GM13977 (cell line): ENCODE data around the gene CPNE7.

Experiments
- DNase-seq: peaks from one replicate; pipeline ENCODE4 v3.0.0; 2012; ENCODE audit warnings: low spot score
- CTCF ChIP-seq: IDR thresholded peaks from 2 replicates; pipeline ENCODE4 v1.5.1; 2012; ENCODE audit warnings: mild to moderate bottlenecking, control low read depth; ENCODE audit not compliant: insufficient read depth; ENCODE audit errors: extremely low read depth, missing control alignments
- in situ Hi-C: fragments of 300-500 bp; cut with MboI; formaldehyde crosslinking; loops from one replicate; pipeline ENCODE4 v1.12.0; 2022; ENCODE audit warnings: low sequenced_read_pairs, low pct_unique_long_range_greater_than_20kb, mixed read lengths, inconsistent platforms; ENCODE audit not compliant: unreplicated experiment

The CPNE7 gene

DNA sequence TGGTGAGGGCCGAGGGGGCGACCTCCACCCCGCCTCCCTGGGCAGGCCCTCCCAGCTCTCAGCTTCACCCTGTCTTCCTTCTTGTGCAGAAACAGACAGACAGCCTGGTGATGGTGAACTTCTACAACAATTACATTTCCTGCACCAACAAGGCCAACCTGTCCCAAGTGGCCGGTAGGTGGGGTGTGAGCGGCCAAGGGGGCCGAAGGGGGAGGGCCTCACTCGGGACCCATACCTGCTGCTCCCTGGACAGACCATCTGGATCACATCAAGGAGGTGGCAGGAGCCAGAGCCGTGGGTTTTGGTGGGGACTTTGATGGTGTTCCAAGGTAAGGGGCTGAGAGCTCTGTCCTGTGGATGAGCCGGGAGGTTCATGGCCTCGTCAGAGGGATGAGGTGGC, 61.8 kb downstream of the CPNE7 start:
- in situ Hi-C loops = no loop called here
- no peak for DNase-seq
- no peak for TF ChIP-seq CTCF

- in situ Hi-C loops = no loop called here
- no peak for DNase-seq
- TF ChIP-seq CTCF = no peak
These were observed 62.9 kb downstream of the CPNE7 start for GRCh38 chr16:89638455-89638854.

- no peak for TF ChIP-seq CTCF
- in situ Hi-C loops = no loop called here
- DNase-seq = no peak
These were observed 63.8 kb downstream of the CPNE7 start for GRCh38 chr16:89639385-89639784.

- DNase-seq = no peak
- TF ChIP-seq CTCF = no peak
- in situ Hi-C loops = no loop called here
These were observed 66.0 kb downstream of the CPNE7 start for GRCh38 chr16:89641458-89642119.

DNA sequence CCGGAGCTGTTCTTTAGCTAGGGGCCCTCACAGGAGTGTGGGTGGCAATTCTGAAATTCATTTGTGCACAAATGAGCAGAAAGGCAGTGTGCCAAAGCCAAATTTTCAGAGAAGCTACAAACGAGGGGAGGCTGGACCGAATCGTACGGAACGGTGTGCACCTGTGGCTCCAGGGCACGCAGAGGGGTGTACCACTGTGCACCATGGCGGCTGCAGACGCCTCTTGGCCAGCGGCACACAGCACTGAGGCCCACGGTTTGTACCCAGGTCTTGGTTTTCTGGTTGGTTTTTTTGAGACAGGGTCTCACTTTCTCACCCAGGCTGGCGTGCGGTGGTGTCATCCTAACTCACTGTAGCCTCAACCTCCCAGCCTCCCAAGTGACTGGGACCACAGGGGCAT, 67.0 kb downstream of the CPNE7 start:
- in situ Hi-C loops = no loop called here
- no peak for TF ChIP-seq CTCF
- no peak for DNase-seq

GRCh38 chr16:89643769-89644300, 68.3 kb downstream of the CPNE7 start:
- no peak for TF ChIP-seq CTCF
- in situ Hi-C loops = no loop called here

More at GRCh38 chr16:89643769-89644300, 68.3 kb downstream of the CPNE7 start:
- no peak for DNase-seq
